Measurements from ENCODE around the gene TECPR2.

GRCh38 chr14:102378830-102379229 lies 16.1 kb downstream of the TECPR2 start:
- no peak for TF ChIP-seq EP300 (IDR thresholded peaks at IDR 0.05)
- TF ChIP-seq, protein P1, sequence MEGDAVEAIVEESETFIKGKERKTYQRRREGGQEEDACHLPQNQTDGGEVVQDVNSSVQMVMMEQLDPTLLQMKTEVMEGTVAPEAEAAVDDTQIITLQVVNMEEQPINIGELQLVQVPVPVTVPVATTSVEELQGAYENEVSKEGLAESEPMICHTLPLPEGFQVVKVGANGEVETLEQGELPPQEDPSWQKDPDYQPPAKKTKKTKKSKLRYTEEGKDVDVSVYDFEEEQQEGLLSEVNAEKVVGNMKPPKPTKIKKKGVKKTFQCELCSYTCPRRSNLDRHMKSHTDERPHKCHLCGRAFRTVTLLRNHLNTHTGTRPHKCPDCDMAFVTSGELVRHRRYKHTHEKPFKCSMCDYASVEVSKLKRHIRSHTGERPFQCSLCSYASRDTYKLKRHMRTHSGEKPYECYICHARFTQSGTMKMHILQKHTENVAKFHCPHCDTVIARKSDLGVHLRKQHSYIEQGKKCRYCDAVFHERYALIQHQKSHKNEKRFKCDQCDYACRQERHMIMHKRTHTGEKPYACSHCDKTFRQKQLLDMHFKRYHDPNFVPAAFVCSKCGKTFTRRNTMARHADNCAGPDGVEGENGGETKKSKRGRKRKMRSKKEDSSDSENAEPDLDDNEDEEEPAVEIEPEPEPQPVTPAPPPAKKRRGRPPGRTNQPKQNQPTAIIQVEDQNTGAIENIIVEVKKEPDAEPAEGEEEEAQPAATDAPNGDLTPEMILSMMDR (IDR thresholded peaks at IDR 0.05), result no peak
